Measurements from ENCODE around the gene AXIN1. TPM values are rescaled to one million over a fixed set of nuclear protein-coding genes. Genes with fewer than 3 reads are reported as not detected.

Gene AXIN1
- total RNA-seq, 2 donors from 2014 or later = 14.8 TPM

DNA sequence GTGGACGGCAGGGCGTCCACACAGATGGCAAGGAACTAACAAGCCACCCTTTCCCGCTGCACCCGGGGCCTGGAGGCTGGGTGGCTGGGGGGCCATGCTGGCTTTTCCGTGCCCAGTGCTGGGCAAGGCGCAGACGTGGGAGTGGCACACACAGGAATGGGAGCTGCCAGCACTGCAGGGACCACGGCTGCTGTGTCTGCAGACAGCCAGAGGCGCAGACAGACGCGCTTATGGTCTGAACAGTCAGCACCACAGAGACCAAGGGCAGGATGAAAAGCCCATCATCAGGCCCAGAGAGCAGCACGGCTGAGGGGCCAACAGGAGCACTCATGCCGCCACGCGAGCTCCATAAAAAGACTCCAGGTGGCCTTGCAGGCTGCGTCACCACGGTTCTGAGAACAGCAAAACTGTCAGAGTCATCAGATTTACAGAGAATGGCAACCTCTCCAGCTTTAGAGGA lies 45.6 kb downstream of the AXIN1 start:
- H3K9me3 ChIP-seq = no peaks in the 10 kb centered on the region
- H3K27me3 ChIP-seq = no peaks in the 10 kb centered on the region
- intact Hi-C loops (cut with DNase I) = no loop called here
- no peaks in the 10 kb centered on the region for H3K4me1 ChIP-seq
- TF ChIP-seq POLR2A (IDR thresholded peaks at IDR 0.05) = no peak
- TF ChIP-seq, protein P1, sequence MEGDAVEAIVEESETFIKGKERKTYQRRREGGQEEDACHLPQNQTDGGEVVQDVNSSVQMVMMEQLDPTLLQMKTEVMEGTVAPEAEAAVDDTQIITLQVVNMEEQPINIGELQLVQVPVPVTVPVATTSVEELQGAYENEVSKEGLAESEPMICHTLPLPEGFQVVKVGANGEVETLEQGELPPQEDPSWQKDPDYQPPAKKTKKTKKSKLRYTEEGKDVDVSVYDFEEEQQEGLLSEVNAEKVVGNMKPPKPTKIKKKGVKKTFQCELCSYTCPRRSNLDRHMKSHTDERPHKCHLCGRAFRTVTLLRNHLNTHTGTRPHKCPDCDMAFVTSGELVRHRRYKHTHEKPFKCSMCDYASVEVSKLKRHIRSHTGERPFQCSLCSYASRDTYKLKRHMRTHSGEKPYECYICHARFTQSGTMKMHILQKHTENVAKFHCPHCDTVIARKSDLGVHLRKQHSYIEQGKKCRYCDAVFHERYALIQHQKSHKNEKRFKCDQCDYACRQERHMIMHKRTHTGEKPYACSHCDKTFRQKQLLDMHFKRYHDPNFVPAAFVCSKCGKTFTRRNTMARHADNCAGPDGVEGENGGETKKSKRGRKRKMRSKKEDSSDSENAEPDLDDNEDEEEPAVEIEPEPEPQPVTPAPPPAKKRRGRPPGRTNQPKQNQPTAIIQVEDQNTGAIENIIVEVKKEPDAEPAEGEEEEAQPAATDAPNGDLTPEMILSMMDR (IDR thresholded peaks at IDR 0.05) = no peak
- no peaks in the 10 kb centered on the region for H3K36me3 ChIP-seq (replicated peaks in 1 of 2; ENCODE audit: insufficient read depth in 1 of 2, low read depth in 2 of 2)
- DNase-seq = no peak
- no peak for ATAC-seq
- H3K4me3 ChIP-seq = no peak overlapping the region
- H3K27ac ChIP-seq = no peak overlapping the region
- WGBS, 2 donors = 81 to 85% methylated on average over 10 to 12 of the region's 17 CpGs

DNA sequence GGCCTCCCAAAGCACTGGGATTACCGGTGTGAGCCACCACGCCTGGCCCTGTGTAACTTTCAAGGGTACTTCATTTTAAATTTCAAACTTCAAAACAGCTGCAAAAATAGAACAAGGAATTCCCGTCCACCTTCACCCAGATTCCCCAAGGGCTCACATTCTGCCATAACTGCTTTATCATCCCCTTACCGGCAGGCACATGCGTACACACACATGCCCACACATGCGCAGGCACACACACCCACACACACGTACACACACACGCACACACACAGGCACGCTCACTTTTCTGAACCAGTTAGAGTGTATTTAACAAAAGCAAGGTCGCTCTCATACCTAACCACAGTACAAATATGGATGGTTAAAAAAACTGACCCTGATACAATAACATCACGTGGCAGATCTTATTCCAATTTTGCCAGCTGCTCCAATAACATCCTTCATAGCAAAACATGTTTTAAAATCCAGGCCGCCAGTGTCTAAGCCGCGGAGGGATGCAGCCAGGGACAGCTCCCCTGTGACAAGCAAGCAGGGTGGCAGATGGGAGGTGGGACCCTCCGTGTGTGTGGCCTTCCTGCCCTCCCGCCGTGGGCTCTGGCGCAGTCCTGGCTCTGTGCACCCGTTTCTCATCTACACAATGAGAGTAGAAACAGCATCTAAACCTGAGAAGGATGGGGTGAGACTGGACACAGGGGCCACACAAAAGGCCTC lies 46.5 kb downstream of the AXIN1 start:
- TF ChIP-seq POLR2A (IDR thresholded peaks at IDR 0.05) = no peak
- TF ChIP-seq, protein P1 (IDR thresholded peaks at IDR 0.05) = no peak
- DNase-seq (peak in 1 of 4 donors; percentile 40), ATAC-seq (no peak)
- H3K27ac ChIP-seq = no peak overlapping the region
- intact Hi-C loops (cut with DNase I) = no loop called here
- no peaks in the 10 kb centered on the region for H3K4me1 ChIP-seq
- no peaks in the 10 kb centered on the region for H3K36me3 ChIP-seq (replicated peaks in 1 of 2; ENCODE audit: insufficient read depth in 1 of 2, low read depth in 2 of 2)
- 89% methylated on average over 16 to 19 of the region's 19 CpGs for WGBS, 2 donors
- no peak overlapping the region for H3K4me3 ChIP-seq
- H3K9me3 ChIP-seq = no peaks in the 10 kb centered on the region
- no peaks in the 10 kb centered on the region for H3K27me3 ChIP-seq

DNA sequence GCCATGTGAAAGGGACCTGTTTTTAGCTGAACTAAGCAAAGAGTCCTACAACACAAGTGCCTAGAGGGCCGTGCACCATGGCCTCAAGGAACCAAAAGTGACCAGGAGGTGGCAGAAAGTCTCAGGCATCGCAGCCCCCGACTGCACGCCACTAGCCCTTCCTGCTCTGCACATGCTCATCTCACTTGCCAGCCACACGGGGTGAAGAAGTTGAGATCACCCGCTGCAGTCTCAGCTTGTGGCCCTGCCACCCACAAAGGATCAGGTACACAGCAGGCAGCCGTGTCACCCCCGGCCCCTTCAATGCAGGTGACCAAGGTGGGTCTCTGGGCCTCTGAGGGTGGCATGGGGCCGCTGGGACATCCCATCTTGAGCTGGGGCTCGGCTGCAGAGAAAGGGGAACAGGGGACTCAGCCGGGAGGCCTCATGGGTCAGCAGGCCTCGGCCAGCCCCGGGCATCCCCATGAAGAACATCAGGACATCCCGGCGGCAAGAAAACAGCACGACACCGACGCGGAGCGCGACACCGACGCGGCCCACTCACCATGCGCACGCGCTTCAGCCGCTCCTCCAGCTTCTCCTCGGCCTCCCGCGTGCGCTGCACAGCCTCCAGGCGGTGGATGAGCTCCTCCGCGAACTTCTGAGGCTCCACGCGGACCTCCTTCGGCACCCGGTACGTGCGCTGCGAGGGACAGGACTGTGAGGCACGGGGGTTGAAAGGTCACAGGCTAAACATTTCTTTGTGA lies 48.6 kb downstream of the AXIN1 start:
- Histone ChIP-seq H3K4me1 (no peaks in the 10 kb centered on the region), H3K27me3 (no peaks in the 10 kb centered on the region), H3K36me3 (replicated peaks in 1 of 2; ENCODE audit: insufficient read depth in 1 of 2, low read depth in 2 of 2) (no peaks in the 10 kb centered on the region), H3K4me3 (no peak overlapping the region), H3K27ac (no peak overlapping the region), H3K9me3 (no peaks in the 10 kb centered on the region)
- no peak for DNase-seq
- no peak for ATAC-seq
- 91 to 96% methylated on average over 38 to 43 of the region's 43 CpGs for WGBS, 2 donors
- intact Hi-C loops (cut with DNase I) = no loop called here
- no peak for TF ChIP-seq POLR2A (IDR thresholded peaks at IDR 0.05)
- TF ChIP-seq, protein P1 (IDR thresholded peaks at IDR 0.05) = peak in 1 of 7 experiments; percentile 9

DNA sequence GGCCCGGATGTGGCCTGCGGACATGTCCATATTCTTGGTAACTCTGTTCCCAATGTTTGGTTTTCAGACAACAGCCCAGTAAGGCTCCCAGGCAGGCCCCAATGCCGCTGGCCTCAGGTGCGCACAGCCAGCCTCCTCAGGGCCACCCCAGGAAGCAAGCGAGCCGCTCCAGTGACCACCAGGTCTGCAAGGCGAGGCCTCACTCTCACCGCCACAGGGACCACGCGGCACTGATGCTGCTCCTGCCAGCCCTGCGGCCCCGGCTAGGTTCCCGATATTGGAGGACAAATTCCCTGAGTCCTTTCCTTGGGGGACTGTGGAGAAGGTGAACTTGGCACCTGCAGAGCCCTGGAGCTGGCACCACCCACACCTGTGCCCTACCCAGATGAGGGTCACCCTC lies 50.6 kb downstream of the AXIN1 start:
- H3K9me3 ChIP-seq = no peaks in the 10 kb centered on the region
- H3K4me1 ChIP-seq = no peaks in the 10 kb centered on the region
- H3K27ac ChIP-seq = no peak overlapping the region
- TF ChIP-seq, protein P1 (IDR thresholded peaks at IDR 0.05) = no peak
- TF ChIP-seq POLR2A (IDR thresholded peaks at IDR 0.05) = no peak
- ATAC-seq (peak; percentile 33), DNase-seq (no peak)
- H3K36me3 ChIP-seq (replicated peaks in 1 of 2; ENCODE audit: insufficient read depth in 1 of 2, low read depth in 2 of 2) = peaks cover 0 to 2% of the 10 kb centered on the region in 2 donors
- intact Hi-C loops (cut with DNase I) = no loop called here
- WGBS, 2 donors = 90 to 95% methylated on average over 8 to 11 of the region's 13 CpGs
- no peak overlapping the region for H3K4me3 ChIP-seq
- H3K27me3 ChIP-seq = no peaks in the 10 kb centered on the region
